OCI-LY3 (cell line): ENCODE data around the gene CNTN6.

Experiments used
- EZH2phosphoT487 ChIP-seq: fragments of 200-600 bp; shearing (Covaris generic); IDR thresholded peaks from 2 replicates; pipeline ENCODE4 v1.6.1; 2018; ENCODE audit warnings: antibody characterized with exemption, mixed run types, low read depth
- TF ChIP-seq, protein P1 (sequence below): fragments of 200-600, 300-600 bp; sonication (generic); IDR thresholded peaks from 2 replicates; pipeline ENCODE4 v1.5.1; 2014; ENCODE audit warnings: antibody characterized with exemption, low read length, low read depth

DNA sequence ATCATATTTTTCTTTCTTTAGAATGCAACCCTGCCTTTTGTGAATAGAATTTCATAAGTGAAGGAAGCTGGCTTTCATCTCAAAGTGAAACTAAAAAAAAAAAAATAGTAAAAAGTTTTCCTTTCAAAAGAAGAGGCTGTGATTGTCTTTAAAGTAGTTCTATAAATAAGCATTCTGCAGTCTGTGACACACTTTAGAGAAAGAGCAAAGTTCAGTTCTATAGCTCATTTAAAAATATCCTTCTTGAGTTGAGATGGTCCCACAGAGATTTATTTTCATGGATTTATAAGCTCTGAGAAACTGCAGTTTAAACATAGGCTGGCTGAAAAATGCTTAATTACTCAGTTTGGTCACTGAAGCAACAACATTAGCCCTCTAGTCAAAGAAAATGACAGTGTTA is 36.1 kb upstream of the CNTN6 start:
- TF ChIP-seq, protein P1, sequence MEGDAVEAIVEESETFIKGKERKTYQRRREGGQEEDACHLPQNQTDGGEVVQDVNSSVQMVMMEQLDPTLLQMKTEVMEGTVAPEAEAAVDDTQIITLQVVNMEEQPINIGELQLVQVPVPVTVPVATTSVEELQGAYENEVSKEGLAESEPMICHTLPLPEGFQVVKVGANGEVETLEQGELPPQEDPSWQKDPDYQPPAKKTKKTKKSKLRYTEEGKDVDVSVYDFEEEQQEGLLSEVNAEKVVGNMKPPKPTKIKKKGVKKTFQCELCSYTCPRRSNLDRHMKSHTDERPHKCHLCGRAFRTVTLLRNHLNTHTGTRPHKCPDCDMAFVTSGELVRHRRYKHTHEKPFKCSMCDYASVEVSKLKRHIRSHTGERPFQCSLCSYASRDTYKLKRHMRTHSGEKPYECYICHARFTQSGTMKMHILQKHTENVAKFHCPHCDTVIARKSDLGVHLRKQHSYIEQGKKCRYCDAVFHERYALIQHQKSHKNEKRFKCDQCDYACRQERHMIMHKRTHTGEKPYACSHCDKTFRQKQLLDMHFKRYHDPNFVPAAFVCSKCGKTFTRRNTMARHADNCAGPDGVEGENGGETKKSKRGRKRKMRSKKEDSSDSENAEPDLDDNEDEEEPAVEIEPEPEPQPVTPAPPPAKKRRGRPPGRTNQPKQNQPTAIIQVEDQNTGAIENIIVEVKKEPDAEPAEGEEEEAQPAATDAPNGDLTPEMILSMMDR: no peak
- TF ChIP-seq EZH2phosphoT487: no peak
